ENCODE measurements around the gene MYRF. TPM values are rescaled to one million over a fixed set of nuclear protein-coding genes. Genes with fewer than 3 reads are reported as not detected.

Gene MYRF
- total and polyA plus RNA-seq, 9 of the 15 experiments (the other 6 are each of a cell fraction or from before 2014, with no cell fraction given), result 2.3 to 25.8 (median 7.1) TPM

GRCh38 chr11:61709110-61709509, 43.3 kb upstream of the MYRF start:
- 7% methylated on average over 7 of the region's 7 CpGs for WGBS (ENCODE audit: insufficient coverage, low coverage, missing lambda C conversion rate)
- H3K9me1 ChIP-seq (ENCODE audit: control insufficient read depth, insufficient read depth, low read length), result no peaks in the 10 kb centered on the region
- H3K4me3 ChIP-seq, result no peak overlapping the region
- ATAC-seq, result no peak
- H3K4me1 ChIP-seq (replicated peaks in 1 of 2; ENCODE audit: control insufficient read depth in 2 of 2, insufficient read depth in 2 of 2, low read length in 2 of 2), result peaks cover 0 to 14% of the 10 kb centered on the region in 2 experiments; a peak in 3 of 5 replicates
- POLR2A ChIA-PET, result interaction anchor here (0.8 kb wide), 1 partner anchor 18 kb away, joined by 3 read pairs; no protein-coding TSS in a partner anchor
- TF ChIP-seq XRCC3 (IDR thresholded peaks at IDR 0.05) (no peak), CEBPB (tag; IDR thresholded peaks at IDR 0.05) (peak; percentile 47)
- in situ Hi-C loops (cut with MboI), result no loop called here
- intact Hi-C loops (cut with micrococcal nuclease), result no loop called here
- peaks cover 25% of the 10 kb centered on the region for H4K20me1 ChIP-seq (replicated peaks; ENCODE audit: control insufficient read depth, insufficient read depth, low read length)
- no peak for DNase-seq (ENCODE audit: extremely low read depth in 1 of 4, low spot score in 3 of 4)
- CTCF ChIA-PET (ENCODE audit: low intra/inter-chr PET ratio), result no interaction called here
- H3K9ac ChIP-seq (ENCODE audit: insufficient read depth in 1 of 2, low read depth in 2 of 2, low read length in 2 of 2), result no peak overlapping the region; a peak in 1 of 4 replicates
- H3K4me2 ChIP-seq (ENCODE audit: insufficient read depth, low read length), result no peak overlapping the region
- no TSS peak for BruUV-seq (replicated peaks)
- no peak for FAIRE-seq
- no peak overlapping the region for H2AFZ ChIP-seq (ENCODE audit: low read depth, low read length)
- no peak overlapping the region for H3K27ac ChIP-seq (ENCODE audit: extremely low read depth, low read depth, low read length)
- peaks cover 23 to 86% of the 10 kb centered on the region in 2 experiments; a peak in 4 of 5 replicates for H3K27me3 ChIP-seq (ENCODE audit: control insufficient read depth in 2 of 2, insufficient read depth in 2 of 2, low read length in 2 of 2)
- H3K9me3 ChIP-seq (replicated peaks; ENCODE audit: control insufficient read depth, insufficient read depth, low read depth, low read length), result no peaks in the 10 kb centered on the region
- no peaks in the 10 kb centered on the region for H3K79me2 ChIP-seq (ENCODE audit: control insufficient read depth, insufficient read depth, low read length)
- H3K36me3 ChIP-seq (ENCODE audit: control insufficient read depth, insufficient read depth, low read length), result no peaks in the 10 kb centered on the region

DNA sequence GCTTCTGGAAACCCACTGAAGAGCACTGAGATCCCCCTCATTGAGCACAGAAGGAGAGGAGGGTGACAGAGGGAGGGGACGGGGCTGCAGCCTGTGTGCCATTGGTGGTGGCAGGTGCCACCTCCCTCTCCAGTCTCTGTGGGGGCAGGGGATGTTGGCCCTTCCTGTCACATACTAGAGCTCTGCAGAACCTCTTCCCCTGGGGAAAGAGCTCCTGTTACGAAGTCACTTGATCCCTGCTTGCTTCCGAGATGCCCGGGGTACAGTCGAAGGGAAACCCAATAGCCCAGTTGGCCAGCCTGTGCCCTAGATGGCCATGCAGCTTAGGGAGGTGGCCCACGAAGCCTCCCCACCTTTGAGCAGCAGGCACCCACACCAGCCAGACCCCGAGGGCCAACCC, 42.9 kb upstream of the MYRF start:
- no peak for FAIRE-seq
- H3K9me1 ChIP-seq (ENCODE audit: control insufficient read depth, insufficient read depth, low read length), result no peaks in the 10 kb centered on the region

More for the DNA sequence above, 42.9 kb upstream of the MYRF start:
- TF ChIP-seq ZBTB7A (IDR thresholded peaks at IDR 0.05; ENCODE audit: borderline replicate concordance, control insufficient read depth, low read depth, low read length) (no peak), ZNF184 (CRISPR knock-in tag; IDR thresholded peaks at IDR 0.05) (no peak), KDM5B (IDR thresholded peaks at IDR 0.05; ENCODE audit: insufficient replicate concordance, low read depth, low read length) (no peak), MCM2 (IDR thresholded peaks at IDR 0.05; ENCODE audit: low read depth) (no peak), HSF4 (CRISPR knock-in tag; IDR thresholded peaks at IDR 0.05; ENCODE audit: borderline replicate concordance) (no peak), ELK1 (CRISPR knock-in tag; IDR thresholded peaks at IDR 0.05) (no peak), CEBPB (tag; IDR thresholded peaks at IDR 0.05) (no peak), ZNF764 (CRISPR knock-in tag; IDR thresholded peaks at IDR 0.05; ENCODE audit: low read depth) (no peak), YY1 (IDR thresholded peaks at IDR 0.05; ENCODE audit: borderline replicate concordance in 1 of 3, control insufficient read depth in 1 of 3, extremely low read depth in 1 of 3, insufficient read depth in 3 of 3, insufficient read length in 1 of 3, insufficient replicate concordance in 2 of 3, low read depth in 1 of 3, low read length in 2 of 3) (no peak), NONO (IDR thresholded peaks at IDR 0.05; ENCODE audit: low read depth in 2 of 2, low read length in 1 of 2) (no peak), GABPB1 (CRISPR knock-in tag; IDR thresholded peaks at IDR 0.05) (no peak)
- TF ChIP-seq, protein P1, sequence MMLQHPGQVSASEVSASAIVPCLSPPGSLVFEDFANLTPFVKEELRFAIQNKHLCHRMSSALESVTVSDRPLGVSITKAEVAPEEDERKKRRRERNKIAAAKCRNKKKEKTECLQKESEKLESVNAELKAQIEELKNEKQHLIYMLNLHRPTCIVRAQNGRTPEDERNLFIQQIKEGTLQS (IDR thresholded peaks at IDR 0.05), result no peak
- TF ChIP-seq, protein P1 (CRISPR knock-in tag; conservative IDR thresholded peaks at IDR 0.05), result no peak
- H3K9ac ChIP-seq (ENCODE audit: insufficient read depth in 1 of 2, low read depth in 2 of 2, low read length in 2 of 2), result no peak overlapping the region
- no peak overlapping the region for H3K4me3 ChIP-seq
- no peaks in the 10 kb centered on the region for H3K36me3 ChIP-seq (ENCODE audit: control insufficient read depth, insufficient read depth, low read length)
- CTCF ChIA-PET (ENCODE audit: low intra/inter-chr PET ratio), result no interaction called here
- intact Hi-C loops (cut with micrococcal nuclease), result no loop called here
- H3K27ac ChIP-seq (ENCODE audit: extremely low read depth, low read depth, low read length), result no peak overlapping the region
- no peak overlapping the region for H3K4me2 ChIP-seq (ENCODE audit: insufficient read depth, low read length)
- H3K9me3 ChIP-seq (replicated peaks; ENCODE audit: control insufficient read depth, insufficient read depth, low read depth, low read length), result no peaks in the 10 kb centered on the region
- in situ Hi-C loops (cut with MboI), result no loop called here
- peaks cover 24% of the 10 kb centered on the region for H4K20me1 ChIP-seq (replicated peaks; ENCODE audit: control insufficient read depth, insufficient read depth, low read length)
- no peak for DNase-seq (ENCODE audit: extremely low read depth in 1 of 4, low spot score in 3 of 4)
- WGBS (ENCODE audit: insufficient coverage, low coverage, missing lambda C conversion rate), result 3% methylated on average over 7 of the region's 7 CpGs
- POLR2A ChIA-PET, result interaction anchor here (0.8 kb wide), 1 partner anchor 18 kb away, joined by 3 read pairs; no protein-coding TSS in a partner anchor
- BruUV-seq (replicated peaks), result no TSS peak
- H2AFZ ChIP-seq (ENCODE audit: low read depth, low read length), result no peak overlapping the region
- no peak for ATAC-seq
- peaks cover 0 to 14% of the 10 kb centered on the region in 2 experiments; a peak in 3 of 5 replicates for H3K4me1 ChIP-seq (replicated peaks in 1 of 2; ENCODE audit: control insufficient read depth in 2 of 2, insufficient read depth in 2 of 2, low read length in 2 of 2)
- peaks cover 20 to 82% of the 10 kb centered on the region in 2 experiments; a peak in 4 of 5 replicates for H3K27me3 ChIP-seq (ENCODE audit: control insufficient read depth in 2 of 2, insufficient read depth in 2 of 2, low read length in 2 of 2)
- no peaks in the 10 kb centered on the region for H3K79me2 ChIP-seq (ENCODE audit: control insufficient read depth, insufficient read depth, low read length)

Data from K562 (cell line).